Activated CD8-positive, alpha-beta T cell treated with anti-CD3 and anti-CD28 coated beads, Interleukin-2, amount 10 ng/mL, durations not matched to agents 7 days and 5 days (primary cell): ENCODE results near the gene RBP4. TPM values are rescaled to one million over a fixed set of nuclear protein-coding genes. Genes with fewer than 3 reads are reported as not detected.

Source experiments
- ATAC-seq: fragments of 150-1000 bp; cut with Tn5 transposase; one replicate; pipeline ENCODE4 v1.10.0; 2021; ENCODE audit warnings: moderate library complexity
- CTCF ChIA-PET: fragments of 350-600 bp; sonication (Branson Sonifier 250); formaldehyde crosslinking; loops from one replicate; lab custom pipeline; 2021; ENCODE audit warnings: antibody characterized with exemption; lab: Charles Lee
- POLR2A ChIA-PET: fragments of 350-600 bp; sonication (Branson Sonifier 250); formaldehyde crosslinking; loops from one replicate; lab custom pipeline; 2021; ENCODE audit warnings: antibody characterized with exemption; lab: Charles Lee
- DNase-seq: peaks from one replicate; pipeline ENCODE4 v3.0.0-alpha.2; 2020
- H3K27ac Mint-ChIP-seq: one replicate; pipeline ENCODE4 v1.8.0; 2021; ENCODE audit warnings: mild to moderate bottlenecking, mixed read lengths
- H3K27me3 Mint-ChIP-seq: one replicate; pipeline ENCODE4 v1.8.0; 2021; ENCODE audit warnings: low read depth, mixed read lengths
- H3K36me3 Mint-ChIP-seq: one replicate; pipeline ENCODE4 v1.8.0; 2021; ENCODE audit warnings: low read depth, mixed read lengths
- H3K4me1 Mint-ChIP-seq: one replicate; pipeline ENCODE4 v1.8.0; 2021; ENCODE audit warnings: low read depth, mixed read lengths
- H3K4me3 Mint-ChIP-seq: one replicate; pipeline ENCODE4 v1.8.0; 2021; ENCODE audit warnings: mild to moderate bottlenecking, mixed read lengths
- H3K9me3 Mint-ChIP-seq: one replicate; pipeline ENCODE4 v1.8.0; 2022; ENCODE audit warnings: mixed read lengths; ENCODE audit not compliant: insufficient read depth
- total RNA-seq, 2 experiments: library from RNA; stranded (reverse); gene quantifications; one replicate each; pipeline ENCODE4 v1.2.3, GENCODE V29; 2021

The RBP4 gene
- total RNA-seq = not detected

- ATAC-seq (no peak), DNase-seq (no peak)
- peaks cover 40% of the 10 kb centered on the region for H3K27me3 Mint-ChIP-seq
- no peak within 1 kb of the TSS for H3K27ac Mint-ChIP-seq
- H3K9me3 Mint-ChIP-seq = no peaks in the 10 kb centered on the region
- H3K4me3 Mint-ChIP-seq = no peak within 1 kb of the TSS
- CTCF ChIA-PET = no interaction called here
- no peaks in the 10 kb centered on the region for H3K36me3 Mint-ChIP-seq
- H3K4me1 Mint-ChIP-seq = no peaks in the 10 kb centered on the region
- POLR2A ChIA-PET = no interaction called here
Measured at GRCh38 chr10:93601146-93601773, at the start of gene RBP4. TSS of gene RBP4 (minus strand) at chr10:93601235. CDS start at chr10:93601028, 207 bp downstream.

- ChIA-PET CTCF (no interaction called here), POLR2A (no interaction called here)
- no peak overlapping the region for H3K27ac Mint-ChIP-seq
- ATAC-seq (no peak), DNase-seq (no peak)
- no peak overlapping the region for H3K4me3 Mint-ChIP-seq
- H3K27me3 Mint-ChIP-seq = peaks cover 10% of the 10 kb centered on the region
- no peaks in the 10 kb centered on the region for H3K4me1 Mint-ChIP-seq
- no peaks in the 10 kb centered on the region for H3K9me3 Mint-ChIP-seq
- no peaks in the 10 kb centered on the region for H3K36me3 Mint-ChIP-seq
Measured at GRCh38 chr10:93639791-93640190, 38.8 kb upstream of the RBP4 start.

GRCh38 chr10:93630625-93631557, 29.9 kb upstream of the RBP4 start:
- CTCF ChIA-PET = no interaction called here
- no peak for DNase-seq
- POLR2A ChIA-PET = no interaction called here
- Mint-ChIP-seq H3K36me3 (no peaks in the 10 kb centered on the region), H3K9me3 (no peaks in the 10 kb centered on the region), H3K4me3 (no peak overlapping the region), H3K27me3 (peaks cover 2% of the 10 kb centered on the region), H3K27ac (no peak overlapping the region), H3K4me1 (no peaks in the 10 kb centered on the region)
- ATAC-seq = no peak

GRCh38 chr10:93629647-93630305, 28.7 kb upstream of the RBP4 start:
- Mint-ChIP-seq H3K36me3 (no peaks in the 10 kb centered on the region), H3K9me3 (no peaks in the 10 kb centered on the region), H3K4me3 (no peak overlapping the region), H3K27ac (no peak overlapping the region), H3K4me1 (no peaks in the 10 kb centered on the region), H3K27me3 (peaks cover 2% of the 10 kb centered on the region)
- ChIA-PET POLR2A (no interaction called here), CTCF (no interaction called here)
- ATAC-seq (no peak), DNase-seq (no peak)

GRCh38 chr10:93628858-93629257, 27.8 kb upstream of the RBP4 start:
- Mint-ChIP-seq H3K27ac (no peak overlapping the region), H3K9me3 (no peaks in the 10 kb centered on the region), H3K4me3 (no peak overlapping the region), H3K4me1 (no peaks in the 10 kb centered on the region), H3K36me3 (no peaks in the 10 kb centered on the region), H3K27me3 (peaks cover 2% of the 10 kb centered on the region)
- ChIA-PET POLR2A (interaction anchor here (0.7 kb wide), 1 partner anchor 15 kb away, joined by 3 read pairs; no protein-coding TSS in a partner anchor), CTCF (no interaction called here)
- DNase-seq = no peak
- ATAC-seq = no peak

- no peaks in the 10 kb centered on the region for H3K4me1 Mint-ChIP-seq
- POLR2A ChIA-PET = no interaction called here
- peaks cover 2% of the 10 kb centered on the region for H3K27me3 Mint-ChIP-seq
- CTCF ChIA-PET = no interaction called here
- ATAC-seq (no peak), DNase-seq (no peak)
- no peaks in the 10 kb centered on the region for H3K9me3 Mint-ChIP-seq
- H3K36me3 Mint-ChIP-seq = no peaks in the 10 kb centered on the region
- H3K4me3 Mint-ChIP-seq = no peak overlapping the region
- H3K27ac Mint-ChIP-seq = no peak overlapping the region
Measured at GRCh38 chr10:93622942-93623341, 21.9 kb upstream of the RBP4 start.

- no peak overlapping the region for H3K4me3 Mint-ChIP-seq
- H3K4me1 Mint-ChIP-seq = peaks cover 2% of the 10 kb centered on the region
- DNase-seq (no peak), ATAC-seq (no peak)
- peaks cover 5% of the 10 kb centered on the region for H3K27me3 Mint-ChIP-seq
- ChIA-PET CTCF (no interaction called here), POLR2A (no interaction called here)
- H3K36me3 Mint-ChIP-seq = no peaks in the 10 kb centered on the region
- H3K27ac Mint-ChIP-seq = no peak overlapping the region
- H3K9me3 Mint-ChIP-seq = no peaks in the 10 kb centered on the region
Measured at GRCh38 chr10:93620925-93621324, 19.9 kb upstream of the RBP4 start.

GRCh38 chr10:93615576-93616235, 14.7 kb upstream of the RBP4 start:
- ATAC-seq = no peak

GRCh38 chr10:93614101-93614825, 13.2 kb upstream of the RBP4 start:
- CTCF ChIA-PET = no interaction called here
- POLR2A ChIA-PET = interaction anchor here (0.6 kb wide), 1 partner anchor 14 kb away, joined by 3 read pairs; no protein-coding TSS in a partner anchor
- Mint-ChIP-seq H3K27ac (no peak overlapping the region), H3K27me3 (peaks cover 7% of the 10 kb centered on the region), H3K36me3 (no peaks in the 10 kb centered on the region), H3K4me1 (peaks cover 4% of the 10 kb centered on the region), H3K9me3 (no peaks in the 10 kb centered on the region), H3K4me3 (no peak overlapping the region)
- ATAC-seq (no peak), DNase-seq (no peak)

More at GRCh38 chr10:93615576-93616235, 14.7 kb upstream of the RBP4 start:
- no peak for DNase-seq
- no peak overlapping the region for H3K4me3 Mint-ChIP-seq
- H3K36me3 Mint-ChIP-seq = no peaks in the 10 kb centered on the region
- H3K27me3 Mint-ChIP-seq = peaks cover 5% of the 10 kb centered on the region
- ChIA-PET CTCF (no interaction called here), POLR2A (no interaction called here)
- H3K4me1 Mint-ChIP-seq = peaks cover 4% of the 10 kb centered on the region
- no peak overlapping the region for H3K27ac Mint-ChIP-seq
- no peaks in the 10 kb centered on the region for H3K9me3 Mint-ChIP-seq

GRCh38 chr10:93613126-93613525, 12.1 kb upstream of the RBP4 start:
- CTCF ChIA-PET = no interaction called here

GRCh38 chr10:93612311-93612710, 11.3 kb upstream of the RBP4 start, which contains the start of gene PDE6C:
TSS of gene PDE6C (plus strand) at chr10:93612537. CDS start at chr10:93612726, 189 bp downstream.
- no peaks in the 10 kb centered on the region for H3K36me3 Mint-ChIP-seq
- H3K9me3 Mint-ChIP-seq = no peaks in the 10 kb centered on the region
- ChIA-PET CTCF (no interaction called here), POLR2A (no interaction called here)
- ATAC-seq = no peak
- peaks cover 6% of the 10 kb centered on the region for H3K27me3 Mint-ChIP-seq
- no peak for DNase-seq
- no peak within 1 kb of the TSS for H3K27ac Mint-ChIP-seq
- peaks cover 4% of the 10 kb centered on the region for H3K4me1 Mint-ChIP-seq
- no peak within 1 kb of the TSS for H3K4me3 Mint-ChIP-seq

More at GRCh38 chr10:93613126-93613525, 12.1 kb upstream of the RBP4 start:
- Mint-ChIP-seq H3K27me3 (peaks cover 10% of the 10 kb centered on the region), H3K4me1 (peaks cover 4% of the 10 kb centered on the region), H3K27ac (no peak overlapping the region), H3K4me3 (no peak overlapping the region), H3K9me3 (no peaks in the 10 kb centered on the region), H3K36me3 (no peaks in the 10 kb centered on the region)
- DNase-seq = no peak
- no peak for ATAC-seq
- POLR2A ChIA-PET = no interaction called here
